GM21423 (cell line): ENCODE results near the gene DHRS9.
A peak's percentile ranks its signal among the peaks of the same experiment; 100 is the strongest.
"Not testable (repeated sequence)": the region's sequence is repeated elsewhere in the genome, so short reads cannot be mapped to it uniquely, and the experiment has no call there.

Experiments
- ATAC-seq: cut with Tn5 transposase; IDR thresholded peaks from one replicate; pipeline ENCODE4 v1.9.1; 2021; ENCODE audit warnings: mild to moderate bottlenecking, moderate library complexity; ENCODE audit not compliant: unreplicated experiment

DHRS9 gene

DNA sequence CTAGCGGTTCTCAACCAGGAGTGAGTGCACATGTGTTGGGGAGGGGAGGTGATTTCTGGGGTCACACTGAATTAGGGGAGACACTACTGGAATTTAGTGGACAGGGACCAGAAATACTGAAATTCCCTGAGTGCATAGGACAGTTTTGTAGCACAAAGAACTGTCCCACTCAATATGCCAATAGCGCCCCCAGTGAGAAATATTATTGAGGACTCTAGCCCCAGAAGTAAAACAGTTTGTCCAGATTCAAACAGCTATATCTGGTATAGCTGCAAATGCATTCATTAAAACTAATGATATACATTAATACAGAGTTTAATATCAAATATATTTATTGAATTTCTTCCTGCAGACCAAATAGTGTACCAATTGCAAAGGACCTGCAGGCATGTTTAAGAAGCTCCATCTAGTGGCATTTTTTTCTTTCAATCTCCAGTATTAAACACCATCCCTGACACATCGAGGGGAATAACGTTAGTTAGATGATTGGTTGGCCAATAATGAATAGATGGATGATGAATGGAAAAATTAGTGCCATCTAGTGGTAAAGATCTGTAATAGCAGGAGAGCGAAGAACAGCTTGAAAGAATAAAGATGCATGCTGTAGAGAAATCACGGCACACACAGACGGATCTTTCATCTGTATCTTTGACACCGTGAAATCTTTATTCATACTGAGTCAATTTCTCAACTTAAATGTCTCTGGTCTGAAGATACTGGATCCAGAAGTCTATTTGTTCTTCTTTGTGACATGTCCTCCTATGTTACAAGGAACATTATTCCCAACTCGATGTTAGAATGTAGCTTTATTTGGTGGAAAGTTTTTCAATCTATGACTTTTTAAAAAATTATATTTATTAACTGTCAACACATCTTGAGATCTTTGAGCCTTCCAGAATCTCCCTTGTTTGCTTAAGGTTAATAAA, 62.5 kb downstream of the DHRS9 start:
- peak; percentile 78 for ATAC-seq

- not testable (repeated sequence) for ATAC-seq
These were observed 64.9 kb downstream of the DHRS9 start for GRCh38 chr2:169134272-169134671.

DNA sequence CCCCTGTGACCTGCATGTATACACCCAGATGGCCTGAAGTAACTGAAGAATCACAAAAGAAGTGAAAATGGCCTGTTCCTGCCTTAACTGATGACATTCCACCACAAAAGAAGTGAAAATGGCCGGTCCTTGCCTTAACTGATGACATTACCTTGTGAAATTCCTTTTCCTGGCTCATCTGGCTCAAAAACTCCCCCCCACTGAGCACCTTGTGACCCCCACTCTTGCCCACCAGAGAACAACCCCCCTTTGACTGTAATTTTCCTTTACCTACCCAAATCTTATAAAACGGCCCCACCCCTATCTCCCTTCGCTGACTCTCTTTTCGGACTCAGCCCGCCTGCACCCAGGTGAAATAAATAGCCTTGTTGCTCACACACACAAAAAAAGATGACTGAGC, 67.1 kb downstream of the DHRS9 start:
- ATAC-seq = not testable (repeated sequence)

- ATAC-seq = no peak
These were observed 67.6 kb downstream of the DHRS9 start for GRCh38 chr2:169136885-169137534.

GRCh38 chr2:169137924-169138323, 68.6 kb downstream of the DHRS9 start:
- no peak for ATAC-seq

GRCh38 chr2:169139145-169139544, 69.8 kb downstream of the DHRS9 start:
- ATAC-seq = no peak

- no peak for ATAC-seq
These were observed 70.8 kb downstream of the DHRS9 start for GRCh38 chr2:169139993-169140767.

- ATAC-seq = no peak
These were observed 72.5 kb downstream of the DHRS9 start for GRCh38 chr2:169141713-169142352.

DNA sequence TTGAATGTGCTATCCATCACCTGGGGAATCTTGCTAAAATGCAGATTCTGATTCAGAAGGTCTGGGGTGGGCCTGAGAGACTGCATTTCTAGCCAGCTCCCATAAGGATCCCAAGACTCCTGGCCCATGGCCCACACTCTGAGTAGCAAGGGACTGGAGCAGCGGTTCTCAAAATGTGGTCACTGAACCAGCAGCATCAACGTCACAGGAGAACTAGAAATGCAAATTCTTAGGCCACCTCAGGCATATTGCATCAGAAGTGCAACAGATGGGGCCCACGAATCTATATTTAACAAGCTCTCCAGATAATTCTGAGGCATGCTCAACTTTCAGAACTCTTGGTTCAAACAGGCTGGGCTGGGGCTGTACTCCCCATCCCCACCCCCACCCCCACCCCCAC, 74.6 kb downstream of the DHRS9 start:
- no peak for ATAC-seq
